Coronary artery (tissue), 2 donors: ENCODE data around the gene STAM.

ENCODE experiments used
- DNase-seq: peaks from one replicate; pipeline ENCODE4 v3.0.0-alpha.2; 2017; ENCODE audit warnings: low spot score
- H3K27ac ChIP-seq, 2 donors: fragments of 200-600 bp; sonication (generic); one replicate each; pipeline ENCODE4 v1.5.1; 2016 to 2019
- H3K4me3 ChIP-seq: fragments of 200-600 bp; sonication (generic); 2 replicates; pipeline ENCODE4 v1.5.1; 2016; ENCODE audit warnings: mild to moderate bottlenecking, moderate library complexity
- CTCF ChIP-seq: fragments of 200-600 bp; sonication (generic); IDR thresholded peaks from one replicate; pipeline ENCODE4 v1.5.1; 2019; ENCODE audit warnings: antibody characterized with exemption

The STAM gene

GRCh38 chr10:17607603-17608332, 36.2 kb upstream of the STAM start:
- peak; percentile 87 for TF ChIP-seq CTCF
- no peak for DNase-seq
- no peak overlapping the region for H3K4me3 ChIP-seq
- no peak overlapping the region for H3K27ac ChIP-seq

GRCh38 chr10:17609523-17610079, 34.4 kb upstream of the STAM start:
- no peak for TF ChIP-seq CTCF
- no peak overlapping the region for H3K4me3 ChIP-seq
- DNase-seq, result no peak
- no peak overlapping the region for H3K27ac ChIP-seq

GRCh38 chr10:17616403-17617030, 27.4 kb upstream of the STAM start:
- Histone ChIP-seq H3K4me3 (peak overlapping the region; percentile 98), H3K27ac (peak overlapping the region; percentile 92 to 97)
- DNase-seq, result peak; percentile 88
- no peak for TF ChIP-seq CTCF

GRCh38 chr10:17617031-17617911, 26.7 kb upstream of the STAM start, which contains the start of gene HACD1:
Gene HACD1 (minus strand): TSS chr10:17617374. CDS start chr10:17617339, 35 bp downstream.
- peak within 1 kb of the TSS; percentile 92 to 97 for H3K27ac ChIP-seq
- peak within 1 kb of the TSS; percentile 98 for H3K4me3 ChIP-seq
- TF ChIP-seq CTCF, result no peak
- DNase-seq, result peak; percentile 84

GRCh38 chr10:17622061-17622460, 21.9 kb upstream of the STAM start:
- no peak for DNase-seq
- Histone ChIP-seq H3K27ac (no peak overlapping the region), H3K4me3 (no peak overlapping the region)
- no peak for TF ChIP-seq CTCF

GRCh38 chr10:17624996-17625395, 19.0 kb upstream of the STAM start:
- Histone ChIP-seq H3K27ac (no peak overlapping the region), H3K4me3 (no peak overlapping the region)
- no peak for TF ChIP-seq CTCF
- no peak for DNase-seq
